Urinary bladder (tissue), 4 donors: ENCODE measurements around the gene ABCF3. TPM values are rescaled to one million over a fixed set of nuclear protein-coding genes. Genes with fewer than 3 reads are reported as not detected.
"Not testable (repeated sequence)": the region's sequence is repeated elsewhere in the genome, so short reads cannot be mapped to it uniquely, and the experiment has no call there.

Source experiments
- DNase-seq: peaks from one replicate; pipeline ENCODE4 v3.0.0-alpha.2; 2015; ENCODE audit errors: extremely low spot score
- H3K27ac ChIP-seq: one replicate; pipeline ENCODE4 v1.5.1; 2013; ENCODE audit warnings: low read depth, mild to moderate bottlenecking, moderate library complexity
- H3K36me3 ChIP-seq: one replicate; pipeline ENCODE4 v1.6.1; 2013; ENCODE audit warnings: mild to moderate bottlenecking, moderate library complexity; ENCODE audit not compliant: insufficient read depth
- H3K4me1 ChIP-seq: one replicate; pipeline ENCODE4 v1.6.1; 2013; ENCODE audit warnings: mild to moderate bottlenecking, moderate library complexity; ENCODE audit not compliant: insufficient read depth
- H3K4me3 ChIP-seq: one replicate; pipeline ENCODE4 v1.5.1; 2013; ENCODE audit warnings: low read depth, low read length
- WGBS: extraction: QIAGEN DNeasy Blood & Tissue Kit; methylation state at CpG from one replicate; pipeline ENCODE4 v1.1.7; 2013; 5-methylcytosine and 5-hydroxymethylcytosine counted together
- polyA plus RNA-seq: library from polyadenylated mRNA; stranded (reverse); fragments of 200-250 nt; gene quantifications from one replicate; pipeline ENCODE4 v1.2.3, GENCODE V29; 2013
- total RNA-seq: library from RNA; depleted of rRNA; stranded (reverse); fragments of >200 nt; gene quantifications from one replicate; pipeline ENCODE4 v1.2.3, GENCODE V29; 2014
- donor health status: healthy with polysubstance abuse.
- donor health status: healthy.

ABCF3 gene, protein sequence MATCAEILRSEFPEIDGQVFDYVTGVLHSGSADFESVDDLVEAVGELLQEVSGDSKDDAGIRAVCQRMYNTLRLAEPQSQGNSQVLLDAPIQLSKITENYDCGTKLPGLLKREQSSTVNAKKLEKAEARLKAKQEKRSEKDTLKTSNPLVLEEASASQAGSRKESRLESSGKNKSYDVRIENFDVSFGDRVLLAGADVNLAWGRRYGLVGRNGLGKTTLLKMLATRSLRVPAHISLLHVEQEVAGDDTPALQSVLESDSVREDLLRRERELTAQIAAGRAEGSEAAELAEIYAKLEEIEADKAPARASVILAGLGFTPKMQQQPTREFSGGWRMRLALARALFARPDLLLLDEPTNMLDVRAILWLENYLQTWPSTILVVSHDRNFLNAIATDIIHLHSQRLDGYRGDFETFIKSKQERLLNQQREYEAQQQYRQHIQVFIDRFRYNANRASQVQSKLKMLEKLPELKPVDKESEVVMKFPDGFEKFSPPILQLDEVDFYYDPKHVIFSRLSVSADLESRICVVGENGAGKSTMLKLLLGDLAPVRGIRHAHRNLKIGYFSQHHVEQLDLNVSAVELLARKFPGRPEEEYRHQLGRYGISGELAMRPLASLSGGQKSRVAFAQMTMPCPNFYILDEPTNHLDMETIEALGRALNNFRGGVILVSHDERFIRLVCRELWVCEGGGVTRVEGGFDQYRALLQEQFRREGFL
- 27.4 TPM for total RNA-seq
- 38.8 TPM for polyA plus RNA-seq

DNA sequence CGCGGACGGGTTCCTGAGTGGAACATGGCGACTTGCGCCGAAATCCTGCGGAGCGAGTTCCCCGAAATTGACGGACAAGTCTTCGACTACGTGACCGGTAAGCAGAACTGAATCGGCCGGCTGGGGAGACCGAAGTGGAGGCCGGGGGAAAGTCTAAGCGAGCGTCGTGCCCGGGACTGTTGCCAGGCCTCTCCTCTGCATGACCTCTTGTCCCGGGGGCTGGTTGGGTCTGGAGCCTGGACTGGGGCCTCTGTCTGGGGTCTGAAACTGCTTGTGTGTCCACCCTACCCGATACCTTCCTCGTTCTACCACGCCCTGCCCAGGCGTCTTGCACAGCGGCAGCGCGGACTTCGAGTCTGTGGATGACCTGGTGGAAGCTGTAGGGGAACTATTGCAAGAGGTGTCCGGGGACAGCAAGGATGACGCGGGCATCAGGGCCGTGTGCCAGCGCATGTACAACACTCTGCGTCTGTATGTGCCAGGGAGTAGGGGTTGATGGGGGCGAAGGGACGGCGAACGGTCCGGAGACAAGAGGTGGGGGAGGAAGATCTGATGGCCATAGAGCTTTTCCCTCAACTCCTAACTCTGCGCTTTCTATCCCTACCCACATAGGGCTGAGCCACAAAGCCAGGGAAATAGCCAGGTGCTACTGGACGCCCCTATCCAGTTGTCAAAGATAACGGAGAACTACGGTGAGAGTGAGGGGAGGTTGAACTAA lies at the start of gene ABCF3:
TSS of gene ABCF3 (plus strand) at position 16 of the 718 bp plus-strand sequence. CDS start at position 25, 9 bp downstream.
- H3K4me1 ChIP-seq, result no peaks in the 10 kb centered on the region
- peak within 1 kb of the TSS; percentile 85 for H3K27ac ChIP-seq
- peaks cover 8% of the 10 kb centered on the region for H3K36me3 ChIP-seq
- H3K4me3 ChIP-seq, result peak within 1 kb of the TSS; percentile 90
- no peak for DNase-seq
- WGBS, result under 1% methylated on average over 45 of the region's 45 CpGs

DNA sequence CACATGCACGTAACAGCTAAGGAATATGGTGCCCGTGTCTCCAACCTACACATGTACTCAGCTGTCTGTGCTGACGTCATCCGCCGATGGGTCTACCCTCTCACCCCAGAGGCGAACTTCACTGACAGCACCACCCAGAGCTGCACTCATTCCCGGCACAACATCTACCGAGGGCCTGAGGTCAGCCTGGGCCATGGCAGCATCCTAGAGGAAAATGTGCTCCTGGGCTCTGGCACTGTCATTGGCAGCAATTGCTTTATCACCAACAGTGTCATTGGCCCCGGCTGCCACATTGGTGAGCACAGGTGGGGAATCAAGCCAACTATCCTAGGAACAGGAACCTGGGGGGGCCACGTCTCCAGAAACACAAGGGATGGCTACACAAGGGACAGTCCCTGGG lies 45.6 kb upstream of the ABCF3 start:
- H3K36me3 ChIP-seq, result peaks cover 6% of the 10 kb centered on the region
- WGBS, result 92% methylated on average over 10 of the region's 10 CpGs
- no peak for DNase-seq

DNA sequence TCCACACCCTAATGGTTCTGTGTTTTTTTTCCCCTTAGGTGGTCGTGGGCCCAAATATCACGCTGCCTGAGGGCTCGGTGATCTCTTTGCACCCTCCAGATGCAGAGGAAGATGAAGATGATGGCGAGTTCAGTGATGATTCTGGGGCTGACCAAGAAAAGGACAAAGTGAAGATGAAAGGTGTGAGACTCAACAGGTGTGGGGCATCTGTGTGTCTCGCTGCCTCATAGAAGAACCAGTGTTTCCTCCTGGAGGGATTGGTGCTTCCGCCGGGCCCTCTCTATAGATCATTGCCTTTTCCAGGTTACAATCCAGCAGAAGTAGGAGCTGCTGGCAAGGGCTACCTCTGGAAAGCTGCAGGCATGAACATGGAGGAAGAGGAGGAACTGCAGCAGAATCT lies 43.8 kb upstream of the ABCF3 start:
- peaks cover 6% of the 10 kb centered on the region for H3K36me3 ChIP-seq

More for the DNA sequence above, 45.6 kb upstream of the ABCF3 start:
- H3K4me1 ChIP-seq, result no peaks in the 10 kb centered on the region
- no peak overlapping the region for H3K4me3 ChIP-seq
- H3K27ac ChIP-seq, result no peak overlapping the region

DNA sequence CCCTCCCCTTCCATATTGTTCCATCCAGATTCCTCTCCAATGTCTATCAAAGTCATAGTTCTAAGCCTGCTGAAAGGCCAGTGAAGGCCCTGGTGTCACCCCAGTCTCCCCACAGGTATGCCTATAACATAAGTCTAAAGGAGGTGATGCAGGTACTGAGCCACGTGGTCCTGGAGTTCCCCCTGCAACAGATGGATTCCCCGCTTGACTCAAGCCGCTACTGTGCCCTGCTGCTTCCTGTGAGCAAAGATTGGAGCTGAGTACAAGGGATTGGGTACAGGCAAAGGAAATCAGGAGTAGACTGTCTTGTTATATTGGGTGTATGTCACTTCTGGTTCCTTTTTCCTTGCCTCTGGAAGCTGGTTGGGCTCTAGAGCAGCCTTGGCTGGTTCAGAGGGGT lies 42.7 kb upstream of the ABCF3 start:
- no peak overlapping the region for H3K4me3 ChIP-seq
- WGBS, result 91% methylated on average over 3 of the region's 3 CpGs
- no peak overlapping the region for H3K27ac ChIP-seq
- peaks cover 6% of the 10 kb centered on the region for H3K36me3 ChIP-seq
- H3K4me1 ChIP-seq, result no peaks in the 10 kb centered on the region
- no peak for DNase-seq

More for the DNA sequence above, 43.8 kb upstream of the ABCF3 start:
- 93% methylated on average over 7 of the region's 7 CpGs for WGBS
- no peak for DNase-seq
- no peaks in the 10 kb centered on the region for H3K4me1 ChIP-seq
- no peak overlapping the region for H3K4me3 ChIP-seq
- no peak overlapping the region for H3K27ac ChIP-seq

DNA sequence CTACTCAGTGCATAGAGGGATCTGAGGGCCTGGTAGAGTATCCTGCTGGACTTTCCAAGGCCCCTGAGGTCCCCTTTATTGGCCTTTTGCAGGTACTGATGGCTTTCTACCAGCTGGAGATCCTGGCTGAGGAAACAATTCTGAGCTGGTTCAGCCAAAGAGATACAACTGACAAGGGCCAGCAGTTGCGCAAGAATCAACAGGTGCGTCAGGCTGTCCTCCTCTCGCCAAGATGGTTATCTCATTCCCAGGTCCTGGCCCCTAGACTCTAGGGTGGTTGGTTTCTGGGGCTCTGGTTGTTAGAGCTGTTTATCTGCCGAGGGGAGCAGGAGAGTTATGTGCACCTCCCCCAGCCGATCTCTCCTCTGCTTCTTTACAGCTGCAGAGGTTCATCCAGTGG lies 41.5 kb upstream of the ABCF3 start:
- H3K4me3 ChIP-seq, result no peak overlapping the region
- H3K36me3 ChIP-seq, result peaks cover 6% of the 10 kb centered on the region
- no peaks in the 10 kb centered on the region for H3K4me1 ChIP-seq
- WGBS, result 63% methylated on average over 5 of the region's 5 CpGs
- H3K27ac ChIP-seq, result no peak overlapping the region
- DNase-seq, result no peak

DNA sequence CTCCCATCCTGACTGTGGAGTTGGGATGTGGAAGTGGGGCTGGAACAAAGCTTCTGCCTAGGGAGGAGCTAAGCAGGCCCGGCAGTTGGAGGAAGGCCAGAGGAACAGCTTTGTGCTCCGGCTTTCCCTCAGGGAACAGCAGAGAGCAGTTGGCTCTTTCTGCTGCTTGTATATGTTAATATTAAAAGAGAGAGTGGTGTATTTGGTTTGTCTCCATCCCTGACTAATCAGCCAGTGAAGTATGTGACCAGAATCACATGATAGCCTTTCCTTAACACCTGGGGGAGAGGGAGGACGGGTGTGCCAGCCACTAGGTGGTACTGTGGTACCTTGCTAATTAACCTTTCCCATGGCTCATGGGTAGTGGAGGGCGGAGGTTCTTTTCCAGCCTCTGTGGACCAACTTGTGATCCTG lies 40.9 kb upstream of the ABCF3 start:
- Histone ChIP-seq H3K4me1 (no peaks in the 10 kb centered on the region), H3K27ac (no peak overlapping the region), H3K36me3 (peaks cover 6% of the 10 kb centered on the region), H3K4me3 (no peak overlapping the region)
- DNase-seq, result no peak
- 30% methylated on average over 4 of the region's 4 CpGs for WGBS

DNA sequence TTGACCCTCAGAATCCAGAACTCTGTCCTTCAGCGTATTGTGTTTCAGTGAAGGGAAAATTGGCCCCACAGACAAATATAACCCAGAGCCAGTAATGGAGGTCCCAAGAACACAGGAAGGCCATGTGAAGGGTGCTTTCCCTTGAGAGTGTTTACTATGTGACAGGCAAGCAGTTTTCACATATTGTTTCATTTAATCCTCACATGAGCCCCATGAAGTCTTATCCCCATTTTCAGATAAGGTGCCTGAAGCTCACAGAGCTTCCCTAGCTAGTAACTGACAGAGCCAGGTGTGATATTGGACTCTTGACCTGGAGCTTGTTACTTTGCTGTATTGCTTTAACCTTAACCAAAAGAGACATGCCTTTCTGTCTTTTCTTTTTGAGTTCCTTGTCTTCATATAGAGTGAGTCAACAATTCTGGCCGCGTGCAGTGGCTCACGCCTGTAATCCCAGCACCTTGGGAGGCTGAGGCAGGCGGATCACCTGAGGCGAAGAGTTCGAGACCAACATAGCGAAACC lies 40.2 kb upstream of the ABCF3 start:
- DNase-seq, result no peak
- H3K4me1 ChIP-seq, result no peaks in the 10 kb centered on the region
- no peak overlapping the region for H3K4me3 ChIP-seq
- WGBS, result 89% methylated on average over 8 of the region's 8 CpGs
- H3K27ac ChIP-seq, result no peak overlapping the region
- H3K36me3 ChIP-seq, result peaks cover 6% of the 10 kb centered on the region

DNA sequence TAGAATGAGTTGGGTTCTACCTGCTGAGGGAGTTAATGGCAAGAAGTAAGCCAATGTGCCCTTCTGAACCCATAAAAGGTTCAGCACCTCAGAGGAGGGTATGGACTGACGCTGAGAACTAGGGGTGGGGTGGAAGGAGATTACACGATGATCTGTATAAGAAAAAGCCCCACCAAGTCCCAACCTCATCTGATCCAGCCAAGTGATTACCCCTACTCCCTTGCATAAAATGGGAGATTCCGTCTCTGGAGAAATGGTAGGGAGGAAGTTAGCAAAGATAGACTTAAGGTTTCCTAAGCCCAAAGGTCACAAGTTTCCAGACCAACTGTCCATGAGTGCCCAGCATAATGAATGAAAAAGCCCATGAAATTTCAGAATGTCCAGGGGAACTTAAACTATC lies 37.9 kb upstream of the ABCF3 start:
- no peak for DNase-seq
- Histone ChIP-seq H3K4me1 (no peaks in the 10 kb centered on the region), H3K36me3 (no peaks in the 10 kb centered on the region), H3K4me3 (no peak overlapping the region), H3K27ac (no peak overlapping the region)
- WGBS, result 82% methylated on average over 3 of the region's 3 CpGs

DNA sequence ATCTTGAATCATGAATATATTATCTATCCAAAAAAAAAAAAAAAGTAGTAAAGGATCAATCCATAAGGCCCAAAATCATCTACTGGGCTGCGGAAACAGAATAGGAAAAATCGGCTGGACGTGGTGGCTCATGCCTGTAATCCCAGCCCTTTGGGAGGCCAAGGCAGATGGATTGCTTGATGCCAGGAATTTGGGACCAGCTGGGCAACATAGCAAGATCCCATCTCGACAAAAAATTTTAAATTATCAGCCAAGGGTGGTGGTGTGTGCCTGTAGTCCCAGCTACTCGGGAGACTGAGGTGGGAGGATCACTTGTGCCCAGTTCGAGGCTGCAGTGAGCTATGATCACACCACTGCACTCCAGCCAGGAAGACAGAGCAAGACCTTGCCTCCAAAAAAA lies 36.9 kb upstream of the ABCF3 start:
- no peak for DNase-seq
- H3K4me1 ChIP-seq, result no peaks in the 10 kb centered on the region
- no peaks in the 10 kb centered on the region for H3K36me3 ChIP-seq
- H3K4me3 ChIP-seq, result no peak overlapping the region
- no peak overlapping the region for H3K27ac ChIP-seq
- WGBS, result 95% methylated on average over 6 of the region's 6 CpGs

DNA sequence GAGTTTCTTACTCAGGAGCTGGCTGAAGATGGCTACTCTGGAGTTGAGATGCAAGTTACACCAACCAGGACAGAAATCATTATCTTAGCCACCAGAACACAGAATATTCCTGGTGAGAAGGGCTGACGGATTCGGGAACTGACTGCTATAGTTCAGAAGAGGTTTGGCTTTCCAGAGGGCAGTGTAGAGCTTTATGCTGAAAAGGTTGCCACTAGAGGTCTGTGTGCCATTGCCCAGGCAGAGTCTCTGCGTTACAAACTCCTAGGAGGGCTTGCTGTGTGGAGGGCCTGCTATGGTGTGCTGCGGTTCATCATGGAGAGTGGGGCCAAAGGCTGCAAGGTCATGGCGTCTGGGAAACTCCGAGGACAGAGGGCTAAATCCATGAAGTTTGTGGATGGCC lies 36.2 kb upstream of the ABCF3 start:
- not testable (repeated sequence) for H3K4me1 ChIP-seq, H3K4me3 ChIP-seq, H3K27ac ChIP-seq, H3K36me3 ChIP-seq, DNase-seq
- WGBS, result 65% methylated on average over 6 of the region's 6 CpGs

DNA sequence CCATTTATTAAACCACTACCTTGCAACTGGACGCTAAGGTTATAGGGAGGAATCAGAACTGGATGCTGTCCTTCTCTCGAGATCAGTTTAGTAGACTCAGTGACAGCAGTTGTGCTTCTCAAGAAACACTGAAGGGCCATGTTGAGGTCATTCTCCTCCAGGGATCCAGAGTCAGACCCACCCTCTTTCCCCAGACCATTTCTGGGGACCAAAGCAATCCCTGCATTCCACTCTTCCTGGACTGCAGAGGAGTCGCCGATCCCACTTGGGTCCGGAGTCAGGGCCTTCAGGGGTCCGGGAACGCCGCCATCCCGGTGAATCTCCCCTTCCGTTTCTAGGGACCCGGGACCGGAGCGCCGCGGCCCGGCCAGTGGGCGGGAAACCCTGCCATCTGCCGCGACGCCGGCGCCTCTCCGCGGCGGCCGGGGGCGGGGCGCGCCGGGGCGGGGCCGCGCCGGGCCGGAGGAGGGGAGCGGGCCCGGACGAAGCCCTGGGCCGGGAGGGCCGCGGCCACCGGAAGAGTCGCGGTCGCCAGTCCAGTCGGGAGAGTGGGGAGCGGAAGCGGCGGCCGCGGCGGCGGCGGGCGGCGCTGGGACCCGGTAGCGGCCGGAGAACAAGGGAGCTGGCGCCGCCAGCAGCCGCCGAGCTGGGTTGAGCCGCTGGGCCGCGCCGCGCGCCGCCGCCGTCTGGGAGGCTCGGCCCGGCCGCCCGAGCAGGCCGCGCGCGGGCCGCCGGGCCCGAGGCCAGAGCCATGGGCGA lies 30.9 kb upstream of the ABCF3 start, which contains the start of gene DVL3:
TSS of gene DVL3 (plus strand) at position 493 of the 759 bp plus-strand sequence. CDS start at position 752, 259 bp downstream.
- Histone ChIP-seq H3K27ac (peak within 1 kb of the TSS; percentile 83), H3K36me3 (no peaks in the 10 kb centered on the region), H3K4me1 (no peaks in the 10 kb centered on the region), H3K4me3 (peak within 1 kb of the TSS; percentile 78)
- DNase-seq, result no peak
- WGBS, result under 1% methylated on average over 82 of the region's 84 CpGs

DNA sequence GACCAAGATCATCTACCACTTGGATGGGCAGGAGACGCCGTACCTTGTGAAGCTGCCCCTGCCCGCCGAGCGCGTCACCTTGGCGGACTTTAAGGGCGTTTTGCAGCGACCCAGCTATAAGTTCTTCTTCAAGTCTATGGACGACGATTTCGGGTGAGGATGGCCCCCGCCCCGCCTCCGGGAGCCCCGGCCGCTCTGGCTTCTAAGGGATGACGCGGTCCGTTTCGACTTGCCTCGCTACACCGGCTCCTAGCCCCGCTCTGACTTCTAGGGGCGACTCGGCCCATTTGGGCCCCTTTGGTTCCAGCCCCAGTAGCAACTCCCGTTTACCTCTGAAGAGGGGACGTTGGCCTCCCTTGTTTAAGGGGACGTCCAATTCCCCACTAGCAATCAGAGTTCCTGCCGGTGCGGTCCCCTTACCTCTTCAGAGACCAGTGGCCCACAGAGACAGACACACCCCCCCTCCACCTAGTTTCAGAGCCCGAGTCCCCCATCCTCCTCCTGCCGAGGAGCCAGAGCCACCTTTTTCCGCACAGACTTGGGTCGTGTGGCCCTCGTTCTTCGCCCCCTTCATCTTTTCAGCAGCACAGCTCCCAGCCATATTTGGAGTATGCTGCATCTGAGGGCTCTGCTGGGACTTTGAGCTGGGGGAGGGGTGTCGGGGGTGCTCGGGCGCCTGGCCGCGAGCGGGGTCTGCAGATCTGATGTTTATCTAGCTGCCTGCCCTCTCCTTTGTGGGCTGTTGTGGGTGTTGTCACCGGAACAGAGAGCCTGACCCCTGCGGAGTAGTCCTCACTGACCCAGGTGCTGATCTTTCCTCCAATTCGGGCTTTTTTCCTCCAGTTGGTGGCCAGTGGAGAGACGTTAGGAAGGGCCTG lies 30.1 kb upstream of the ABCF3 start:
- DNase-seq, result no peak
- H3K4me1 ChIP-seq, result no peaks in the 10 kb centered on the region
- peak overlapping the region; percentile 78 for H3K4me3 ChIP-seq
- no peaks in the 10 kb centered on the region for H3K36me3 ChIP-seq
- peak overlapping the region; percentile 83 for H3K27ac ChIP-seq
- WGBS, result under 1% methylated on average over 47 of the region's 47 CpGs
